NCI-H1048 (cell line): ENCODE results near the gene GGACT.
"Not testable (repeated sequence)": the region's sequence is repeated elsewhere in the genome, so short reads cannot be mapped to it uniquely, and the experiment has no call there.

ENCODE experiments used
- DNase-seq: peaks from one replicate; lab custom pipeline; 2025; lab: John Stamatoyannopoulos, UW

The GGACT gene

GRCh38 chr13:100529666-100530377 is 58.8 kb downstream of the GGACT start:
- DNase-seq = no peak

GRCh38 chr13:100528820-100529219 is 59.8 kb downstream of the GGACT start:
- DNase-seq = no peak

GRCh38 chr13:100528353-100528752 is 60.2 kb downstream of the GGACT start:
- DNase-seq = no peak

- DNase-seq = no peak
Observed at GRCh38 chr13:100527644-100528043, 60.9 kb downstream of the GGACT start.

GRCh38 chr13:100526318-100527000 is 62.1 kb downstream of the GGACT start:
- DNase-seq = no peak

- no peak for DNase-seq
Observed at GRCh38 chr13:100525453-100526317, 62.9 kb downstream of the GGACT start.

GRCh38 chr13:100524688-100525087 is 63.9 kb downstream of the GGACT start:
- DNase-seq = not testable (repeated sequence)

GRCh38 chr13:100523981-100524386 is 64.6 kb downstream of the GGACT start:
- DNase-seq = no peak

- no peak for DNase-seq
Observed at GRCh38 chr13:100523411-100523810, 65.2 kb downstream of the GGACT start.

- DNase-seq = no peak
Observed at GRCh38 chr13:100522618-100523309, 65.8 kb downstream of the GGACT start.

GRCh38 chr13:100521851-100522617 is 66.6 kb downstream of the GGACT start:
- DNase-seq = no peak

- DNase-seq = no peak
Observed at GRCh38 chr13:100520936-100521850, 67.4 kb downstream of the GGACT start.

- no peak for DNase-seq
Observed at GRCh38 chr13:100519626-100520025, 69.0 kb downstream of the GGACT start.

- DNase-seq = no peak
Observed at GRCh38 chr13:100518394-100519062, 70.1 kb downstream of the GGACT start.

GRCh38 chr13:100517728-100518127 is 70.9 kb downstream of the GGACT start:
- no peak for DNase-seq

- DNase-seq = no peak
Observed at GRCh38 chr13:100517135-100517534, 71.5 kb downstream of the GGACT start.

GRCh38 chr13:100515410-100515800 is 73.2 kb downstream of the GGACT start:
- DNase-seq = no peak

- DNase-seq = peak; percentile 6
Observed at GRCh38 chr13:100514788-100515409, 73.7 kb downstream of the GGACT start.

GRCh38 chr13:100513987-100514670 is 74.5 kb downstream of the GGACT start:
- DNase-seq = no peak
